GM13976 (cell line): ENCODE data around the gene INSR.

Experiments used
- DNase-seq: peaks from one replicate; pipeline ENCODE4 v3.0.0; 2012; ENCODE audit warnings: low spot score
- in situ Hi-C: fragments of 300-500 bp; cut with MboI; formaldehyde crosslinking; loops from one replicate; pipeline ENCODE4 v1.12.0; 2022; ENCODE audit warnings: low sequenced_read_pairs, mixed read lengths, inconsistent platforms; ENCODE audit not compliant: unreplicated experiment
- TF ChIP-seq, protein P1 (sequence below): IDR thresholded peaks from 2 replicates; pipeline ENCODE4 v1.5.1; 2012; ENCODE audit warnings: borderline replicate concordance, mild to moderate bottlenecking; ENCODE audit not compliant: insufficient read depth; ENCODE audit errors: extremely low read depth, missing control alignments, control extremely low read depth

Gene INSR

DNA sequence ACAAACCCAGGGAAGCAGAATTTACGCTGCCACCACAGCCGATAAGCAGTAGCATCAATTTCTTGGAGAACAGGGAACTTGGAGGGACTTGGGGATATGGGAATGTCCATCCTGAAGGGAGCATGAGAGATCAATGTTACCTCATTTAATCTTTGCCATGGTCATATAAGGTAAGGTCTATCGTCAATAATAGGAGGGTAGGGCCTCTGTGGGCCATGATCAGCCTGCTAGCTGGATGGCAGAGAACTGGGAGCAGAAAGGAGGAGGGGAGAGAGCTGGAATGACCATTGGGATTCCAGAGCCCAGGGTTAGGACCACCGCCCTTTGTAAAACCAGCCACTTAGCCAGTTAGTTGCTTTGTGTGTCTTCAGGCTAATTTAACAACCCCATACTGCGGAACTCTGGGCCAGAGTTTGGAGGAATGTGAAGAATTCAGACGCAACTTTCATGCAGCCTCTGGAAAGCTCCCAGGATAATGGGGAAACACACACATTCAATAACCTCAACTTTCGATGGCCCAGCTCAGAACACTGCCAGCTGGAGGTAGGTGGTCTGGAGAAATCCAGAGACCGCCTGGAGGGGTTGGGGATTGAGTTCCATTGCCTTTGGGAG, 184.4 kb downstream of the INSR start:
- DNase-seq: no peak
- in situ Hi-C loops: no loop called here
- TF ChIP-seq, protein P1, sequence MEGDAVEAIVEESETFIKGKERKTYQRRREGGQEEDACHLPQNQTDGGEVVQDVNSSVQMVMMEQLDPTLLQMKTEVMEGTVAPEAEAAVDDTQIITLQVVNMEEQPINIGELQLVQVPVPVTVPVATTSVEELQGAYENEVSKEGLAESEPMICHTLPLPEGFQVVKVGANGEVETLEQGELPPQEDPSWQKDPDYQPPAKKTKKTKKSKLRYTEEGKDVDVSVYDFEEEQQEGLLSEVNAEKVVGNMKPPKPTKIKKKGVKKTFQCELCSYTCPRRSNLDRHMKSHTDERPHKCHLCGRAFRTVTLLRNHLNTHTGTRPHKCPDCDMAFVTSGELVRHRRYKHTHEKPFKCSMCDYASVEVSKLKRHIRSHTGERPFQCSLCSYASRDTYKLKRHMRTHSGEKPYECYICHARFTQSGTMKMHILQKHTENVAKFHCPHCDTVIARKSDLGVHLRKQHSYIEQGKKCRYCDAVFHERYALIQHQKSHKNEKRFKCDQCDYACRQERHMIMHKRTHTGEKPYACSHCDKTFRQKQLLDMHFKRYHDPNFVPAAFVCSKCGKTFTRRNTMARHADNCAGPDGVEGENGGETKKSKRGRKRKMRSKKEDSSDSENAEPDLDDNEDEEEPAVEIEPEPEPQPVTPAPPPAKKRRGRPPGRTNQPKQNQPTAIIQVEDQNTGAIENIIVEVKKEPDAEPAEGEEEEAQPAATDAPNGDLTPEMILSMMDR: no peak

DNA sequence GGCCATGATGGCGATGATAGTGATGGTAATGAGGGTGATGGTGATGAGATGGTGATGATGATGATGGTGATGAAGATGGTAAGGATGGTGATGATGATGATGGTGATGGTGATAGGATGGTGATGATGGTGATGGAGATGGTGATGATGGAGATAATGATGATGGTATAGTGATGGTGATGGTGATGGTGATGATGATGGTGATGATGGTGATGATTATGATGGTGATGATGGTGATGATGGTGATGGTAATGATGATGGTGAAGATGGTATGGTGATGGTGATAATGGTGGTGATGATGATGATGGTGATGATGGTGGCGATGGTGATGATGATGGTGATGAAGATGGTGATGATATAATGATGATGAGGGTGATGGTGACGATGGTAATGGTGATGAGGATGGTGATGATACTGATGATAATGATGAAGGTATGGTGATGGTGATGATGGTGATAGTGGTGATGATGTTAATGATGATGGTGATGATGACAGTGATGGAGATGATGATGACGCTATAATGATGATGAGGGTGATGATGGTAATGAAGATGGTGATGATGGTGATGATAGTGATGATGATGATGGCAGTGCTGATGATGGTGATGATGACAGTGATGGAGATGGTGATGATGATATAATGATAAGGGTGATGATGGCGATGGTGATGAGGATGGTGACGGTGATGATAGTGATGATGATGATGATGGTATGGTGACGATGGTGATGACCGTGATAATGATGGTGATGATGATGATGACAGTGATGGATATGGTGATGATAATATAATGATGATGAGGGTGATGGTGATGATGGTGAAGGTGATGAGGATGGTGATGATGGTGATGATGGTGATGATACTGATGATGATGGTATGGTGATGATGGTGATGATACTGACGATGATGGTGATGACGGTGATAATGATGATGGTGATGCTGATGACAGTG, 187.2 kb downstream of the INSR start:
- in situ Hi-C loops: no loop called here
- TF ChIP-seq, protein P1: no peak
- DNase-seq: no peak

DNA sequence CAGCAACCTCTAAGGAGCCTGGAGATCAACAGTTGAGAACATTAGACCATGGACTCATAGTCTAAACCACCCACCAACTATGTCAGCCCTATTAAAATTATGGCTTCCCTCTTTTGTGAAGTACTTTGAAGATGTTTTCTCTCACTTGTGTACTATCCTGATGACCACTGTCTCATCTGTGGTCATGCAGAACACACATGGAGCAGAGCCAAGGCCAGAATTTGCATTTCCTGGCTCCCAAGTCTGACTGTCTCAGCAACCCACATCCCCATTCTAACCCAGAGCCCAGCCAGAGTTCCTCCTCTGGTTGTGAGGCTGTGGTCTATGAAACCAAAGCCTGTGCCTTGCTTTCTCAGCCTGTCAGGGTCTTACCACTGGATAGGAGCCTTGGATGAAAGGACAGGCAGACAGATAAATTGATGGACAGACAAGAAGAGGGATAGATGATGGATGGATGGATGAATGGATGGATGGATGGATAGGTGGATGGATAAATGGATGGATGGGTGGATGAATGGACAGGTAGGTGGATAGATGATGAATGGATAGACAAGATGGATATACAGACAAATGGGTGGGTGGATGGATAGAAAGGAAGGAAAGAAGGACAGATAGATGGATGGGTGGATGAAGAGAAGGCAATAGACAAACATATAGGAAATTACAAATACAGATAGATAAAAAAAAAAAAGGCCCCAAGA, 189.3 kb downstream of the INSR start:
- in situ Hi-C loops: no loop called here
- TF ChIP-seq, protein P1: no peak
- DNase-seq: no peak

DNA sequence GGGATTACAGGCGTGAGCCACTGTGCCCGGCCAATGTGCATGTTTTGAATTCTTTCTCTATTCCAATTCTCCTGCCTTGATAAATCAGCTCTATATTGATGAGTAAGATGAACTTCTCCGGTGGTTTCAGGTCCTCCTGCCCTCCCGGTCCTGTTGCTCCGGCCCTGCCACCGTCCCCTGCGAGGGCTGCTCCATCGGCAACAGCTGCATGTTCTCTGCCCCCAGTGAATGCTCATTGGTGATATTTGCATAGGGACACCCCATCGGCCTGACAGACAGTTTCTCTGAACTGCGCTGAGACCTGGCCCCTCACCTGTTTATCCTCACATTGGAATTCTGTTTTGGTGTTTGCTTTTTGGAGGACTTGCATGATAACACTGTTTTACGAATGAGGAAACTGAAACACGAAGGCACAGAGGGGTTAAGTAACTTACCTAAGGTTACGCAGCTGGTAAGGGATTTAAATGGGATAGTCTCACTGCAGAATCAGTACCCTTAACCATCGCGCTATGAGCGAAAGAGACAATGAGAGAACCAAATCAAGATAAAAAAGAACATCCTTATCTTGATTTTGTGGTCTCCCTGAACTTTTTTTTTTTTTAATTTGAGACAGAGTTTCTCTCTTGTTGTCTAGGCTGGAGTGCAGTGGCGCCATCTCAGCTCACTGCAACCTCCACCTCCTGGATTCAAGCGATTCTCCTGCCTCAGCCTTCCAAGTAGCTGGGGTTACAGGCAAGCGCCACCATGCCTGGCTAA, 192.5 kb downstream of the INSR start:
- in situ Hi-C loops: no loop called here
- no peak for DNase-seq
- TF ChIP-seq, protein P1: no peak

DNA sequence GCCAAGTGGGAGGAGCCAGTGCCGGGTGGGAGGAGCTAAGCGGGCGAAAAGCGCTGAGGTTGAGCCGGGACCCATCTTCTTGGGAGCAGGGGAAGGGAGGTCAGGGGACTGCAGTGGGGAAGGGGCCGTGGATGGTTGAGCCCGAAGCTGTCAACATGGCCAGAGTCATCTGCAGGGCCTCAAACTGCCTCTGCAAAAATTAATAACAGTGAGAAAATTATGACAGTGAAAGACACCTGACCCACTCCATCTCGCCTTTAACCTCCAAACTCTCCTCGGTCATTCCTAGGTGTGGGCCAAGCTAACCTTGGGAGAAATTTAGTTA, 194.7 kb downstream of the INSR start:
- DNase-seq: no peak
- TF ChIP-seq, protein P1: no peak
- in situ Hi-C loops: no loop called here
